K562 (cell line): ENCODE measurements around the gene TMEM214.

Experiments used
- ESRRA ChIP-seq: fragments of 450-650 bp; IDR thresholded peaks from 2 replicates; pipeline ENCODE4 v1.6.1; 2014; ENCODE audit warnings: low read depth, mild to moderate bottlenecking, moderate library complexity, borderline replicate concordance
- NKRF ChIP-seq: fragments of 450-650 bp; IDR thresholded peaks from 2 replicates; pipeline ENCODE4 v1.6.1; 2016; ENCODE audit warnings: borderline replicate concordance
- PTBP1 ChIP-seq: fragments of 200-400 bp; formaldehyde crosslinking; IDR thresholded peaks from 2 replicates; pipeline ENCODE4 v1.6.1; 2017; ENCODE audit warnings: low read depth, low read length
- TF ChIP-seq, protein P1 (sequence below), 2 experiments: fragments of 450-650 bp; formaldehyde crosslinking in 1 of 2; IDR thresholded peaks; 2 replicates each; pipeline versions ENCODE4 v1.4.0 to v1.6.1; 2014 to 2020; ENCODE audit warnings: mild to moderate bottlenecking in 2 of 2, borderline replicate concordance in 1 of 2, low read depth in 1 of 2

DNA sequence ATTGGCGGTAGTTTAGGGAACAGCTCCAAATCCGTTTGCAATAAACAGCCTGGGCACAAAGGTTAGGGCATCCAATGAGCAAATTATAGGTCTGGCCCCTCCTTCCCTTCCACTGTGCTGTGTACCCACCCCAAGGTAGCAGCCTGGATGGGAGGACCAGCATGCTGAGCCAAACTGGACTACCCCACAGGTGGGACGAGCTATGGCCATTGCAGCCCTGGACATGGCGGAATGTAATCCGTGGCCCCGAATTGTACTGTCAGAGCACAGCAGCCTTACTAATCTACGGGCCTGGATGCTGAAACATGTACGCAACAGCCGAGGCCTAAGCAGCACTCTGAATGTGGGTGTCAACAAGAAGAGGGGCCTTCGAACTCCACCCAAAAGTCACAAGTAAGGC, 25.4 kb downstream of the TMEM214 start:
- TF ChIP-seq, protein P1, sequence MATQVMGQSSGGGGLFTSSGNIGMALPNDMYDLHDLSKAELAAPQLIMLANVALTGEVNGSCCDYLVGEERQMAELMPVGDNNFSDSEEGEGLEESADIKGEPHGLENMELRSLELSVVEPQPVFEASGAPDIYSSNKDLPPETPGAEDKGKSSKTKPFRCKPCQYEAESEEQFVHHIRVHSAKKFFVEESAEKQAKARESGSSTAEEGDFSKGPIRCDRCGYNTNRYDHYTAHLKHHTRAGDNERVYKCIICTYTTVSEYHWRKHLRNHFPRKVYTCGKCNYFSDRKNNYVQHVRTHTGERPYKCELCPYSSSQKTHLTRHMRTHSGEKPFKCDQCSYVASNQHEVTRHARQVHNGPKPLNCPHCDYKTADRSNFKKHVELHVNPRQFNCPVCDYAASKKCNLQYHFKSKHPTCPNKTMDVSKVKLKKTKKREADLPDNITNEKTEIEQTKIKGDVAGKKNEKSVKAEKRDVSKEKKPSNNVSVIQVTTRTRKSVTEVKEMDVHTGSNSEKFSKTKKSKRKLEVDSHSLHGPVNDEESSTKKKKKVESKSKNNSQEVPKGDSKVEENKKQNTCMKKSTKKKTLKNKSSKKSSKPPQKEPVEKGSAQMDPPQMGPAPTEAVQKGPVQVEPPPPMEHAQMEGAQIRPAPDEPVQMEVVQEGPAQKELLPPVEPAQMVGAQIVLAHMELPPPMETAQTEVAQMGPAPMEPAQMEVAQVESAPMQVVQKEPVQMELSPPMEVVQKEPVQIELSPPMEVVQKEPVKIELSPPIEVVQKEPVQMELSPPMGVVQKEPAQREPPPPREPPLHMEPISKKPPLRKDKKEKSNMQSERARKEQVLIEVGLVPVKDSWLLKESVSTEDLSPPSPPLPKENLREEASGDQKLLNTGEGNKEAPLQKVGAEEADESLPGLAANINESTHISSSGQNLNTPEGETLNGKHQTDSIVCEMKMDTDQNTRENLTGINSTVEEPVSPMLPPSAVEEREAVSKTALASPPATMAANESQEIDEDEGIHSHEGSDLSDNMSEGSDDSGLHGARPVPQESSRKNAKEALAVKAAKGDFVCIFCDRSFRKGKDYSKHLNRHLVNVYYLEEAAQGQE (IDR thresholded peaks at IDR 0.05; ENCODE audit: borderline replicate concordance) = no peak
- TF ChIP-seq, protein P1 (CRISPR knock-in tag; IDR thresholded peaks at IDR 0.05; ENCODE audit: low read depth) = no peak
- TF ChIP-seq ESRRA = no peak
- no peak for TF ChIP-seq PTBP1
- TF ChIP-seq NKRF = no peak
